GM18517 (cell line): ENCODE results near the gene MEMO1.

Source experiments
- ATAC-seq: cut with Tn5 transposase; IDR thresholded peaks from one replicate; pipeline ENCODE4 v1.9.1; 2021; ENCODE audit warnings: mild to moderate bottlenecking, moderate library complexity; ENCODE audit not compliant: unreplicated experiment

Gene MEMO1

GRCh38 chr2:31835450-31835849 is 175.4 kb downstream of the MEMO1 start:
- no peak for ATAC-seq

- ATAC-seq, result no peak
Observed at GRCh38 chr2:31832363-31832762, 178.4 kb downstream of the MEMO1 start.

- no peak for ATAC-seq
Observed at GRCh38 chr2:31831585-31831984, 179.2 kb downstream of the MEMO1 start.

- no peak for ATAC-seq
Observed at GRCh38 chr2:31828891-31829290, 181.9 kb downstream of the MEMO1 start.

- no peak for ATAC-seq
Observed at GRCh38 chr2:31823558-31823957, 187.2 kb downstream of the MEMO1 start.

GRCh38 chr2:31822587-31822986 is 188.2 kb downstream of the MEMO1 start:
- no peak for ATAC-seq
